HL-60/S4 treated with phorbol 12-myristate 13-acetate at 8.2 ng/mL for 4 days and 3 days (cell line): ENCODE data around the gene JMJD6.
"Not testable (repeated sequence)": the region's sequence is repeated elsewhere in the genome, so short reads cannot be mapped to it uniquely, and the experiment has no call there.

Experiments
- in situ Hi-C: fragments of 300-500 bp; cut with MboI; formaldehyde crosslinking; loops from 2 replicates; pipeline ENCODE4 v1.15.0; 2022; ENCODE audit warnings: low sequenced_read_pairs

The JMJD6 gene

GRCh38 chr17:76700617-76701470 is 25.6 kb downstream of the JMJD6 start:
- in situ Hi-C loops, result no loop called here

GRCh38 chr17:76700270-76700616 is 26.2 kb downstream of the JMJD6 start:
- in situ Hi-C loops, result no loop called here

DNA sequence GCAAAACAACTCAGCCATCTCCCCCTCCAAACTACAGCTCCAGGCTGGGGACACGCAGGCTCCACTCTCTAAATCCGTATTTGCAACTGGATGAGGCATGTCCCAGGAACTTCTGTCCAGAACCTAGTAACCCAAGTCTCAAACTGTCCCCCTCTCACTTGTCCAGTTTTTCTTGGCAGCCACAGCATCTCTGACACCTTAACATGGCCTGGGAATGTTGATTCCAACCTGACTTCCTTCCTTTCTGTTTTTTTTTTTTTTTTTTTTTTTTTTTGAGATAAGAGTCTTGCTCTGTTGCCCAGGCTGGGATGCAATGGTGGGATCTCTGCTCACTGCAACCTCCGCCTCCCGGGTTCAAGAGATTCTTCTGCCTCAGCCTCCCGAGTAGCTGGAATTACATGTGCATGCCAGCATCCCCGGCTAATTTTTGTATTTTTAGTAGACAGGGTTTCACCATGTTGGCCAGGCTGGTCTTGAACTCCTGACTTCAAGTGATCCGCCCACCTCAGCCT is 27.9 kb downstream of the JMJD6 start:
- in situ Hi-C loops, result not testable (repeated sequence)

DNA sequence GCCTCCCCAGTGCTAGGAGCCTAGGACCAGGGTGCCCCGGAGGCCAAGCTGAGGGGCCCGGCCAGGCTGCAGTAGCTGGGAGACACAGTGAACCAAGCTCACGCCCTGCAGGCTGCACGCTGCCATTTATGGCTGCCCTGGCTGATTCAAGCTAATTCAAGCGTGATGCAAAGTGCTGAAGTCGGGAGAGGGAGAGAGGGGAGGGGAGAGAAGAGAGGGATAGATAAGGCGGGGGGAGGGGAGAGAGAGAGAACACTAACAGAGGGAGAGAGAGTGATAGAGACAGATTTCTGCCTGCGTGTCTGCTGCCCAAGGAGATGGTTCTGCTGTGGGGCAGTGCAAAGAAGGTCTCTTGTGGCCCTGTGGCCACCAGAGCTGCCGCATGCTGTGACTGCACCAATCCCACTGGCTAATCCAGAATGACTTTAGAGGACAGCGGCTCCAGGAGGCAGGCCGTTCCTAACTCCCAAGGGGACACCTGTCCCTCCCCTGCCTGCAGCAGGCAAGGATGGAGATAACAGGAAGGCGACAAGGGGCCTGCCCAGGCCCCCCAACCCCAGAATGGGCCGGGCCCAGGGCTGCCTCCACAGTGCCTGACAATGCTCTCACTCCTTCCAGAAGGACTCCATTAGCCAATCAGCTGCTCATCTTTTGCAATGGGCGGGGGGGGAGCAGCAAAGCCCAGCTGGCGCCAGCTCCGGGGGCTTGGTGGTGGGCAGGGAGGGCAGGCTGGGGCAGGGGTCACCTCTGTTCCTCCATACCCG is 28.5 kb downstream of the JMJD6 start:
- in situ Hi-C loops, result no loop called here

DNA sequence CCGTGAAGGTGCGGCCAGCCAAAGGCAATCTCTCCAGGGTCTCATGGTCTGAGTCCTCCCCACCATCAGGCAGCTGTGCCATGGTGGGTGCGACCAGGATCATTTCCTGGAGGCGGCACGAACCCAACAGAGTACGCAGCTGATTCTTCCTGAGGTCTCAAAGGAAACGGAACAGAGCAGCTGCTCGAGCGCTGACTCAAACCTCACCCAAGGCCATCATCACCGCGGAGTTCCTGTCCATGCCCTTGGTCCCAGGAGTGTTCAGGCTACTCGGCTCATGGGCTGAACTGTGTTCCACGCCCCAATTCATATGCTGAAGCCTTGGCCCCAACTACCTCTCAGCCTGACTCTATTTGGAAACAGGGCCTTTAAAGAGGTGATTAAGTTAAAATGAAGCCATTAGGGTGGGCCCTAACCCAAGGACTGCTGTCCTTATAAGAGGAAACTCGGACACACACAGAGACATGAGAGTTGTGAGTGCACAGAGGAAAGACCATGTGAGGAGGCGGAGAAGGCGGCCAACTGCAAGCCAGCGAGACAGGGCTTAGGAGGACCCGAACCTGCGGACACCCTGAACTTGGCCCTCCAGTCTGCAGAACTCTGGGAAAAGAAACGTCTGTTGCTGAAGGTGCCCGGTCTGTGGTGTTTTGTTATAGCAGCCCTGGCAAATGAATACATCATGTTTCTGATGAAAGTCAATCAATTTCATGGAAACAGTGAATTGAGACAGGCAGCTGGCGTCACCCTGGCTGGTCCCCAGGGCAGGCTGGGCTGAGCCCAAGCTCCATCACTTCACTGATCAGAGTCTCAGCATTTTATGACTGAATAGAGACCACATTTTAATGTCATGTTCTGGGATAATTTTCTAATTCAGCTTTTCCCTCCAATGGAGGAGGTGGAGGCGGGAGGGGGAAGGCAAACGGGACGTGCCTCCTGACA is 29.4 kb downstream of the JMJD6 start:
- in situ Hi-C loops, result no loop called here

- in situ Hi-C loops, result no loop called here
Observed at GRCh38 chr17:76695059-76695831, 31.2 kb downstream of the JMJD6 start.

- in situ Hi-C loops, result no loop called here
Observed at GRCh38 chr17:76691379-76692191, 34.8 kb downstream of the JMJD6 start.

DNA sequence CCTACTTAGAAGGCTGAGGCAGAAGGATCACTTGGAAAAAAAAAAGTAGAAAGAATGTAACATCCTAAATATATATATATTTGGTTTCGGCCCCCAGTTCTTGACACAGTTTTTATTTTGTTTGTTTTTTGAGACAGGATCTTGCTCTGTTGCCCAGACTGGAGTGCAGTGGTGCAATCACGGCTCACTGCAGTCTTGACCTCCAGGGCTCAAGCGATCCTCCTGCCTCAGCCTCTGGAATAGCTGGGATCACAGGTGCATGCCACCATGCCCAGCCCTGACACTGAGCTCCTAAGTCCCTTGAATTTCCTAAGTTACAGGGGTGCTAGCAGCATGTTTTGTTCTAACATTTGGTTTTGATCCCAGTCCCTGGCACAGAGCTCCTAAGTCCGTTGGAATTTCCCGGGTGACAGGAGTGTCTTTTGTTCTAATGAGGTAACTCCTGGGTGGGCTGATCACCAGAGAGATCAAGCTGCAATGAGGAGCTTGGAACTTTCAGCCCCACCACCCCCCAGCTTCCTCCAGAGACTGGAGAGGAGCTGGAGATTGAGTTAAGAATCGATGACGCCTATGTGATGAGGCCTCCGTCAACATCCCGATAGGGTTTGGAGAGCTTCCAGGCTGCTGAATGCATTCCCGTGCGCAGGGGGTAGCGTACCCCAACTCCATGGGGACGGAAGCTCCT is 35.7 kb downstream of the JMJD6 start:
- in situ Hi-C loops, result no loop called here

DNA sequence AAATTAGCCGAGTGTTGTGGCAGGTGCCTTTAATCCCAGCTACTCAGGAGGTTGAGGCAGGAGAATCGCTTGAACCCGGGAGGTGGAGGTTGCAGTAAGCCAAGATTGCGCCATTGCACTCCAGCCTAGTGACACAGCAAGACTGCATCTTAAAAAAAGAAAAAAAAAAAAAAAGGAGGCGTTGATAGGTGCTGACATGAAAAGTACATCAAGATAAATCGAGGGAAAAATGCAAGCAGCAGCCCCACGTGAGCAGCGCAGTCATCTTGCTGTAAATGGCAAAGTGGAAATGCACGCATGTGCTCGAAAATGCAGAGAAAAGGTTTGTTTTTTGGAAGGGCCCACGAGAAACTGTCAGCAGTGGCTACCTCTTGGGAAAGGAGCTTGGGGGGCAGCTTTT is 36.5 kb downstream of the JMJD6 start:
- in situ Hi-C loops, result no loop called here

DNA sequence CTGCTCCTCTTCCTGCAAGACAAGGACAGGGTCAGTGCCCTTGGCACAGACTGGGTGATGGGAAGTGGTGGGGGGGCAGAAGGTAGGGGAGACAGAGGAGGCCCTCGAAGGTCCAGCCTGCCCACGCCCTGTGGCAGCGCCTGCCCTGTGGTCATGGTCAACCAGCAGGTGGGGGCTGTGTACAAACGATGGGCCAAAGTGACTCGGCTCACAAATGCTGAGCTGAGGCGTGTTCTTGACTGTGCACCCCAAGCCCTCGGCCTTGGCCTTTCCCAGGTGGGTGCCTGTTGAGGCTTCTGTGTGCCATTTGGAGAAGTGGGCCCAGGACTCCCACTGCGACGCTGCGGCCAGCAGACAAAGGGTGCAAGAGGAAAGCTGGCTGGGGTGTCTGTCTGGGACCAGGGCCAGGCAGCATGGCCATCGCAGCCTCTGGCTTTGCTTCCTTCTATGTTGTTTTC is 38.2 kb downstream of the JMJD6 start:
- in situ Hi-C loops, result no loop called here

- in situ Hi-C loops, result no loop called here
Observed at GRCh38 chr17:76687298-76688164, 38.9 kb downstream of the JMJD6 start.

DNA sequence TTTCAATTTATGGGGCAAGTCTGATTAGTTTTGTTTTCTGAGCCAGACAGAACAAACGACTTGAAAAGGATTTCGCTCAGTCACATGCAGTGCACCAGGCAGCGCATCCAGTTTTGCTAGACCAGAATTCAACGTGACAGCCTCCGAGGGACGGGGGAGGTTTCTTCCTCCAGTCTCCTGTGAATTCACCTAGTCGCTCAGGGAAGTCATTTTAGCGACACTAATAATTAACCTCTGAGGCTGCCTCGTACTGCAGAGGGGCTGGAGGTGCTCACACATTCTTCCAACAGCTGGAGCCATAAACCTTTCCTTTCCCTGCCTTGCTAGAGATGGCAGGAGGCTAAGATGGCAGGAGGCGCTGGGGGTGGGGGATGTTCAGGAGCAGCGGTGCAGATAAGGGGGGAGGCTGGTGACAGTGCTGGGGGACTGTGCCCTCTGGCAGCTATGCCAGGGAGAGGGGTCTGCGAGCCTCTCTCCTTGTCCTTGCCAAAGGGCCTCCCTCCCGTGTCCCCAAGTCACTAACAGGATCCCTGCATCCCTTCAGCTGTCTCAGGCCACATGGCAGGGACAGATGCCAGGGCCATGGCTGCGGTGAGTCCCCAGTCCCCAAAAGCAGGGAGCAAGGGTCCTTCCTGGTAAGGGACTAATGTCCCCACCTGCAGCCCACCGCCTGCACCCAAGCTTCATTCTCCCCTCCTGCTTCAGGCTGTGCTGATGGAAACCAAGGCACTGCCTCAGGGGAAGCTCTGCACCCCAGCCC is 39.7 kb downstream of the JMJD6 start:
- in situ Hi-C loops, result no loop called here

DNA sequence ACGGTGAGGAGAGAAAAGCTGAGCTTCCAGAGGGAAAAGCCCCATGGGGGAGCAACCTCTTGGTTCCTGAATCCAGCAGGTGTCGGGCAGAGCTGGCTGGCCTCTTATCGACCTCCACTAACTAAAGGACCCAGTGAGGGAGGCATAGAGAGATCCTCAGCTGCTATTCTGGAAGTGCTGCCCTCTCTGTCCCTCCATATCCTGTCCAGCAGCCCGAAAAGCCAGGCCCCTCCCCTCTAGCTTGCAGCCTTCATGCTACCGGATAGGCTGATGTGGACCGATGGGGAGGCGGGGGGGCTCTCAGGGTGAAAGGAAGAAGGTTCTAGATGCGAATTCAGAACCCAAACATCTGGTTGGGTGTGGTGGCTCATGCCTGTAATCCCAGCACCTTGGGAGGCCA is 40.6 kb downstream of the JMJD6 start:
- in situ Hi-C loops, result no loop called here

DNA sequence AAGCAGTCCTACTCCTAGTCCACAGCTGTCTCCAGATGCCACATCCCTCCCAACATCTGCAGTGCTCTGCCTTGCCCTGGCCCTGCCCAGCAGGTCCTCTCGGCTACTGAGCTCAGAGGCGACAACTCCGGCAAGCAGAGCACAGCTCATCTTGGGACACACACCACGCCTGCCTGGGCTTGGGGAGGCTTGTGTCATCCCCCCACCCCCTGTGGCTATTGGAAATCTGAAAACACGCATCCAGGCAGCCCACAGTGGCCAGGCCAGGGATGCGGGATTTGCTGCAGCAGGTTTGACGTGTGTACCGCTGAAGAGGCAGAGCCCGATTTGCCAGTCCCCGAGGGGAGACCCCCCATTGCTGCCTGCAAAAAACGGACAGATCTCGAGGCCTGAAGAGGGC is 41.0 kb downstream of the JMJD6 start:
- in situ Hi-C loops, result no loop called here

DNA sequence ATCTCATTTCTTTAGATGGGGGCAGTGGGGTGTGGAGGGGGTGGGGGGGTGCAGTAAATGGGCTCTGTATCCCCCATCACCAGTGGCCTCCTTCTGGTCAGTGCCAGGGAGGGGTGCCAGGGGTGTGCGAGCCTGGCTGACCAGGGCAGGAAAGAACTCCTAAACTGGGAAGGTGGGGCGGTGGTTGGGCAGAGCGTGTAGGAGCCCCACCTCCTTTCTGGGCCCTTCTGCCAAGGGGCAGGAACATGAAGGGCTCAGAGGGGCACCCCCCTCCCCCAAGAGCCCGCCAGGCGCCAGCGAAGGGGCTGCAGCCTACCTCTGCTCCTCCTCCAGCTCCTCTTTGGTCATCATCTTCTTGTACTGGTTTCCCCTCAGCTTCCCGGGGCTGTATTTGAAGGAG is 41.6 kb downstream of the JMJD6 start:
- in situ Hi-C loops, result no loop called here

GRCh38 chr17:76683921-76684745 is 42.3 kb downstream of the JMJD6 start:
- in situ Hi-C loops, result no loop called here
